Measurements from ENCODE around the gene STYXL1. TPM values are rescaled to one million over a fixed set of nuclear protein-coding genes. Genes with fewer than 3 reads are reported as not detected.

STYXL1 gene
- total and polyA plus RNA-seq, 2 experiments from 2014 or later: 28.0 to 39.2 TPM

- TF ChIP-seq JUNB (IDR thresholded peaks at IDR 0.05; ENCODE audit: unreplicated experiment) (no peak), NANOG (IDR thresholded peaks at IDR 0.05; ENCODE audit: borderline replicate concordance) (no peak), ZNF462 (CRISPR knock-in tag; IDR thresholded peaks at IDR 0.05) (no peak)
Observed at GRCh38 chr7:76009672-76010600, 37.9 kb downstream of the STYXL1 start (continued).

DNA sequence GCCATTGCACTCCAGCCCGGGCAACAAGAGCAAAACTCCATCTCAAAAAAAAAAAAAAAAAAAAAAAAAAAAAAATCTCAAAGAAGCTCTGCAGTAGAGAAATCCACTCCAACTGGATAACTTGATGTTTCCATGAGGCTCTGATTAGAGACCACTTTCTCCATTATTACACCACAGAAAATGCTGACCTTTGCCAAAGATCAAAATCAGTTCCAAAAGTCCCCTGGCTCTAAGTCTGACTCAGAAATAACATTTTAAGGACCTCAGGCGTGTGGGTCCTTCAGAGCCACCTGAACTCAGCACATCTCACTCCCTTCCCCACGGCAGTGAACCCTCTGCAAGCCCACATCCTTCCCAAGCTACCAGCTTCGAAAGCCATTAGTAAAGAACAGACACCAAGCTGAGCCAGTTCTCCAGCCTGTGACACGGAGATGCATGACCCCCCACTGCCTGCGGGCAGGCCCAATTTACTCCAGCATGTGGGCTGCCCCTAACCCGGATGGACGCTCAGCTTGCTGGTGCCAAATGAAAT is 39.6 kb downstream of the STYXL1 start:
- Histone ChIP-seq H3K4me1 (ENCODE audit: insufficient read depth) (no peaks in the 10 kb centered on the region), H3K79me2 (replicated peaks; ENCODE audit: insufficient read depth) (no peaks in the 10 kb centered on the region), H3K4me3 (no peak overlapping the region), H3K27ac (ENCODE audit: low read depth) (no peak overlapping the region), H3K27me3 (ENCODE audit: insufficient read depth) (no peaks in the 10 kb centered on the region), H2AFZ (no peak overlapping the region), H3K4me2 (no peak overlapping the region), H3K36me3 (ENCODE audit: insufficient read depth) (no peaks in the 10 kb centered on the region; the same call in 1 of the 2 replicates), H3K9me2 (ENCODE audit: insufficient read depth) (no peaks in the 10 kb centered on the region), H4K20me1 (replicated peaks; ENCODE audit: insufficient read depth) (no peaks in the 10 kb centered on the region; the same call in 1 of the 2 replicates), H3F3A (replicated peaks; ENCODE audit: low read depth) (no peaks in the 10 kb centered on the region)
- DNase-seq (ENCODE audit: low spot score) (no peak), ATAC-seq (no peak)
- no peaks in the 10 kb centered on the region for H3K27me3 Mint-ChIP-seq (ENCODE audit: insufficient read depth, low read depth, poor library complexity)
- H3K36me3 Mint-ChIP-seq (ENCODE audit: low read depth): peaks cover 6% of the 10 kb centered on the region
- no peak overlapping the region for H3K4me3 Mint-ChIP-seq
- H3K9me3 Mint-ChIP-seq: no peaks in the 10 kb centered on the region
- H3K27ac Mint-ChIP-seq: no peak overlapping the region; the same call in 1 of the 2 replicates
- no peaks in the 10 kb centered on the region for H3K4me1 Mint-ChIP-seq
- TF ChIP-seq STAT1 (IDR thresholded peaks at IDR 0.05; ENCODE audit: unreplicated experiment): no peak
- TF ChIP-seq EZH2phosphoT487 (IDR thresholded peaks at IDR 0.05; ENCODE audit: unreplicated experiment): no peak
- no peak for TF ChIP-seq ZNF462 (CRISPR knock-in tag; IDR thresholded peaks at IDR 0.05)

Data from GM23338 (cell line).